Measurements from ENCODE around the gene DCAF8L2. TPM values are rescaled to one million over a fixed set of nuclear protein-coding genes. Genes with fewer than 3 reads are reported as not detected.

DCAF8L2 gene
- total and polyA plus RNA-seq, 7 donors: not detected

DNA sequence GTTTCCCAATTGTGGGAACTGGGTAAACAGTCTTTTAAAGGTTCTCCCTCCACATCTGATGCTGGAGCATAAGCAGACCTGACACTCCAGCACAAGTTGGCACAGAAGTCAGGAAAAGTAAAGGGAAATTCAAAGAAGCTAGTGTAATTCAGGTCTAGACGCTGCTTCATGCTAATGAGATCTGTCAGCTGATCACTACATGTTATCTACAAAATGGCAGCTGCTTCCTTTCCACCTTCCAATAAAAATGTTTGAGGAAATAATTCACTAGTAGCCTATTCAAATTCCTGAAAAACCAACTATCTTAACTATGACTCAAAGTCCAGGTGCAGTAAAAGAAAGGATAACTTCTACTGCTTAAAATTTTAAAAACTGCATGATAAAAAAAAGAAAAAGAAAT lies 29.3 kb downstream of the DCAF8L2 start:
- 48 to 62% (median 61%) methylated on average over 1 of the region's 1 CpG for WGBS, 3 donors
- Histone ChIP-seq H3K4me1 (no peaks in the 10 kb centered on the region), H3K4me3 (no peak overlapping the region), H3K27me3 (ENCODE audit: insufficient read depth in 3 of 3, low read length in 2 of 3) (no peaks in the 10 kb centered on the region), H3K36me3 (ENCODE audit: insufficient read depth in 1 of 2, low read depth in 1 of 2) (no peaks in the 10 kb centered on the region), H3K9me3 (no peaks in the 10 kb centered on the region), H3K27ac (no peak overlapping the region)
- DNase-seq (no peak), ATAC-seq (no peak)
- TF ChIP-seq, protein P1, sequence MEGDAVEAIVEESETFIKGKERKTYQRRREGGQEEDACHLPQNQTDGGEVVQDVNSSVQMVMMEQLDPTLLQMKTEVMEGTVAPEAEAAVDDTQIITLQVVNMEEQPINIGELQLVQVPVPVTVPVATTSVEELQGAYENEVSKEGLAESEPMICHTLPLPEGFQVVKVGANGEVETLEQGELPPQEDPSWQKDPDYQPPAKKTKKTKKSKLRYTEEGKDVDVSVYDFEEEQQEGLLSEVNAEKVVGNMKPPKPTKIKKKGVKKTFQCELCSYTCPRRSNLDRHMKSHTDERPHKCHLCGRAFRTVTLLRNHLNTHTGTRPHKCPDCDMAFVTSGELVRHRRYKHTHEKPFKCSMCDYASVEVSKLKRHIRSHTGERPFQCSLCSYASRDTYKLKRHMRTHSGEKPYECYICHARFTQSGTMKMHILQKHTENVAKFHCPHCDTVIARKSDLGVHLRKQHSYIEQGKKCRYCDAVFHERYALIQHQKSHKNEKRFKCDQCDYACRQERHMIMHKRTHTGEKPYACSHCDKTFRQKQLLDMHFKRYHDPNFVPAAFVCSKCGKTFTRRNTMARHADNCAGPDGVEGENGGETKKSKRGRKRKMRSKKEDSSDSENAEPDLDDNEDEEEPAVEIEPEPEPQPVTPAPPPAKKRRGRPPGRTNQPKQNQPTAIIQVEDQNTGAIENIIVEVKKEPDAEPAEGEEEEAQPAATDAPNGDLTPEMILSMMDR (IDR thresholded peaks at IDR 0.05): no peak
- intact Hi-C loops (cut with DNase I): no loop called here

GRCh38 chrX:27619975-27620374 lies 29.8 kb downstream of the DCAF8L2 start:
- ATAC-seq: no peak
- Histone ChIP-seq H3K27me3 (ENCODE audit: insufficient read depth in 3 of 3, low read length in 2 of 3) (no peaks in the 10 kb centered on the region), H3K4me3 (no peak overlapping the region), H3K9me3 (no peaks in the 10 kb centered on the region), H3K36me3 (ENCODE audit: insufficient read depth in 1 of 2, low read depth in 1 of 2) (no peaks in the 10 kb centered on the region), H3K4me1 (no peaks in the 10 kb centered on the region), H3K27ac (no peak overlapping the region)
- intact Hi-C loops (cut with DNase I): no loop called here
- TF ChIP-seq, protein P1 (IDR thresholded peaks at IDR 0.05): no peak
- 20 to 29% (median 26%) methylated on average over 2 of the region's 2 CpGs for WGBS, 3 donors
- DNase-seq: no peak

- H3K4me3 ChIP-seq: no peak overlapping the region
- H3K36me3 ChIP-seq (ENCODE audit: insufficient read depth in 1 of 2, low read depth in 1 of 2): no peaks in the 10 kb centered on the region
- no peaks in the 10 kb centered on the region for H3K4me1 ChIP-seq
- no peaks in the 10 kb centered on the region for H3K9me3 ChIP-seq
- intact Hi-C loops (cut with DNase I): no loop called here
- TF ChIP-seq, protein P1 (IDR thresholded peaks at IDR 0.05): no peak
- DNase-seq (no peak), ATAC-seq (no peak)
- H3K27me3 ChIP-seq (ENCODE audit: insufficient read depth in 3 of 3, low read length in 2 of 3): no peaks in the 10 kb centered on the region
- no peak overlapping the region for H3K27ac ChIP-seq
These were observed 32.7 kb downstream of the DCAF8L2 start for GRCh38 chrX:27622883-27623282.

DNA sequence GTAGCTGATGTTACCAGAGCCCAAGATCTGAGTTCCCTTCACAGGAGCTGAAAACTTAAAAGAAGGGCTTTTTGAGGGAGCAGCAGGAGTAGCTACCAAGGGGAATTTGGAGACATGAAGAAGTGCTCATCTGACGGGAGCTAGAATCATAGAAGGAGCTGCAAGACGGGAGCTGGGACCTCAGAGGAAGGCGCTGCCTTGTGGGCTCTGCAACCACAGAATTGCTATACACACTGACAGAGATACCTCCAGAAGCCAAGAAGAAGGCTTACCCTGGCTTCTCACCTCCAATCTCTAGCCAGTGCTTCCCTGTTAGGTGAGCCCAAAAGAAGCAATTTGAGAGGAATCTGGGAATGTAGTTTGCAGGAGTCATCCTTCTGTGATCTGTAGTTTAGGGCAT lies 35.9 kb downstream of the DCAF8L2 start:
- Histone ChIP-seq H3K4me1 (no peaks in the 10 kb centered on the region), H3K9me3 (no peaks in the 10 kb centered on the region), H3K36me3 (ENCODE audit: insufficient read depth in 1 of 2, low read depth in 1 of 2) (no peaks in the 10 kb centered on the region), H3K27me3 (ENCODE audit: insufficient read depth in 3 of 3, low read length in 2 of 3) (no peaks in the 10 kb centered on the region), H3K4me3 (no peak overlapping the region), H3K27ac (no peak overlapping the region)
- WGBS, 3 donors: 66 to 84% (median 81%) methylated on average over 3 of the region's 3 CpGs
- ATAC-seq (no peak), DNase-seq (no peak)
- TF ChIP-seq, protein P1 (IDR thresholded peaks at IDR 0.05): no peak
- intact Hi-C loops (cut with DNase I): no loop called here

DNA sequence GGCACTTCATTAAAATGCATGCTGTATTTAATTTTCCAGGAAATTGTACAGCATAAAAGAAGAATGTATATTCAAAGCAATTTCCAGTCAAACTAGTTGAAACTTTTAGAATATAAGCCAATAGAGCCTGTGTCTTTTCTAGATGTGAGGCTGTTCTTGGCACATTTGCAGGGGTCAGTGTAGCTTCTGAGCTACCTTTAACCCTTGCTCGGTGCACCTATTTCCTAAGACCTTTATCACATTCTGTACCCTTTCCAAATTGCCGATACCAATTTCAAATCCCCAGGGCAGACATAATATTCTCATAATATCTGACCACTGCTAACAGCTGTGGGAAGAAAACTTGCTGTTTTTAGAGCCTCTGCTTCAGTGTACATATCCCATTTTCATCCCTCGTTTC lies 43.2 kb downstream of the DCAF8L2 start:
- TF ChIP-seq, protein P1 (IDR thresholded peaks at IDR 0.05): no peak
- intact Hi-C loops (cut with DNase I): no loop called here
- WGBS, 3 donors: 44 to 55% (median 52%) methylated on average over 3 of the region's 3 CpGs

More for the DNA sequence above, 43.2 kb downstream of the DCAF8L2 start:
- no peaks in the 10 kb centered on the region for H3K27me3 ChIP-seq (ENCODE audit: insufficient read depth in 3 of 3, low read length in 2 of 3)
- H3K27ac ChIP-seq: no peak overlapping the region
- ATAC-seq (no peak), DNase-seq (no peak)
- no peak overlapping the region for H3K4me3 ChIP-seq
- H3K36me3 ChIP-seq (ENCODE audit: insufficient read depth in 1 of 2, low read depth in 1 of 2): no peaks in the 10 kb centered on the region
- H3K4me1 ChIP-seq: no peaks in the 10 kb centered on the region
- H3K9me3 ChIP-seq: no peaks in the 10 kb centered on the region
